IgD-negative memory B cell (primary cell): ENCODE data around the gene GHR. TPM values are rescaled to one million over a fixed set of nuclear protein-coding genes. Genes with fewer than 3 reads are reported as not detected.

ENCODE experiments used
- H3K27ac Mint-ChIP-seq, 3 donors: one replicate each; pipeline ENCODE4 v1.8.0; 2020 to 2022; ENCODE audit warnings: mild to moderate bottlenecking in 3 of 3, mixed read lengths in 3 of 3, moderate library complexity in 1 of 3
- H3K27me3 Mint-ChIP-seq: one replicate; pipeline ENCODE4 v1.8.0; 2021; ENCODE audit warnings: mixed read lengths
- H3K36me3 Mint-ChIP-seq: one replicate; pipeline ENCODE4 v1.8.0; 2020; ENCODE audit warnings: mild to moderate bottlenecking, mixed read lengths
- H3K4me1 Mint-ChIP-seq, 3 donors: one replicate each; pipeline ENCODE4 v1.8.0; 2020 to 2022; ENCODE audit warnings: mixed read lengths in 3 of 3, mild to moderate bottlenecking in 1 of 3
- H3K4me3 Mint-ChIP-seq, 4 donors: one replicate each; pipeline ENCODE4 v1.8.0; 2020 to 2022; ENCODE audit warnings: mild to moderate bottlenecking in 4 of 4, mixed read lengths in 4 of 4, moderate library complexity in 3 of 4
- H3K9me3 Mint-ChIP-seq, 3 donors: one replicate each; pipeline ENCODE4 v1.8.0; 2020 to 2021; ENCODE audit warnings: mixed read lengths in 3 of 3, mild to moderate bottlenecking in 1 of 3
- polyA plus RNA-seq: library from polyadenylated mRNA; unstranded; fragments of 300-500 nt; fragmentation: Illumina TruSeq; gene quantifications from one replicate; pipeline ENCODE4 v1.2.3, GENCODE V29; 2021

Gene GHR
- polyA plus RNA-seq, 1 donor from 2014 or later: not detected

DNA sequence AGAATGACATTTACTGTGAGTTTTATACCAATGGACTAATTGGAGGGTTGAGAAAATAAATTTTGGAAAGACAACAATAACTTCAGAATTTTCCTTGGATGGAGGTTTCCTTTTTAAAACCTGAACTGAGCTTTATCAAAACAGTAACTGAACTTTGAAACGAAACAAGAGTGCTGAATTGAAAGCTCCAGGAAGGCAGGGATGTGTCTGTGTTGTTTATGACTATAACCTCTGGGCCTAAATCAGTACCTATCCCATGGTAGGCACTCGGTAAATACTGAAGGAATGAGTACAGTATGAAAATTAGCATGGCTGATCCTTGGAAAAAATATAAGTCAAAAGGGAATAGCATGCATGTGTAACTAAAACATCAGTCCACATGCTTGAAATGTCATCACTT, 93.9 kb downstream of the GHR start:
- Mint-ChIP-seq H3K27ac (no peak overlapping the region), H3K9me3 (no peaks in the 10 kb centered on the region), H3K27me3 (no peaks in the 10 kb centered on the region), H3K36me3 (no peaks in the 10 kb centered on the region), H3K4me1 (peaks cover 0 to 2% (median 0%) of the 10 kb centered on the region in 3 donors), H3K4me3 (no peak overlapping the region)

DNA sequence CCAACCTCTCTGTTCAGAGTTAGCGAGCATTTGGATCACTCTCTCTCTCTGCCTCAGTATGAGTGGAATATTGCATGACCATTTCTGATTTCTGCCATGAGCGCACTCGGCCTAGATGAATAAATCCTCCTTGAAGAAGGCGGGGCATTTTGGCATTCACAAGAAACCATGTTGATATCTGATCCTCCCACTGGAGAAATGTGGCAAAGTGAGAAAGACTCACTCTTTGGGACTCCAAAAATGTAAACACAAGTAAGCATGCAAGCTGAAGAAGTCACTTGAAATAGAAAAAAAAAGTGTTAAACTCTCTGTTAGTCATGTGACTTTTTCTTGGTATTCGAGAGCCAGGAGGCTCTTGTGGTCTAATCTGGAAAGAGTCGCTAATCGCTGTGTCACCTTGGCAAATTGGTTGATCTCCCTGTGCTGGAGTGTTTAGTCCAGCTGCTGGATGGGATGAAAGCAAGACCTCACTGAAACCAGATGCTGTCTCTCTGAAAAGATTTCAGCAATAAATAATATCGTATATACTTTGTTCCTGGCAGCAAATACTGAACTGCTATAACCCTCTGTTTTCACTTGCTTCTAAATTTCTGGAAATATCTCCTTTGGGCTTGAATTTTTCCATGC, 95.5 kb downstream of the GHR start:
- no peak overlapping the region for H3K27ac Mint-ChIP-seq
- no peaks in the 10 kb centered on the region for H3K36me3 Mint-ChIP-seq
- no peaks in the 10 kb centered on the region for H3K27me3 Mint-ChIP-seq
- peaks cover 0 to 2% (median 0%) of the 10 kb centered on the region in 3 donors for H3K4me1 Mint-ChIP-seq
- H3K4me3 Mint-ChIP-seq: no peak overlapping the region
- H3K9me3 Mint-ChIP-seq: no peaks in the 10 kb centered on the region

DNA sequence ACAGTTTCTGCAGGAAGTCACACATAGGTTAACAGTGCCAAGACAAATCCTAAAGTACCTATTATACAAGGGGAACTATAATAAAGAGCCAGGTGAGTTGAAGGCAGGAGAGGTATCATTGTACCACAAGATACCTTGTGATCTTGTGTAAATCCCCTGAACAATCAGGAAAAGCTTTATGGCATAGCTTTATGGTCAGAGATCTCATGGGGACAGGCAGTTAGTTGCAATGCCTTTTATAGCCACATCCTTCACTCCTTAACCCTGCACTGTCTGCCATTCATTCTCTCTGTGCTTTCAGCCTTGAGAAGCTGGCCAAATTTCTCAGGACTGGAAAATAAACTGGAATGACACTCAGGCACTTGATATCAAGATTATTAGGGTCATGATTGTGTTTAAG, 97.0 kb downstream of the GHR start:
- Mint-ChIP-seq H3K4me1 (no peaks in the 10 kb centered on the region), H3K36me3 (no peaks in the 10 kb centered on the region), H3K4me3 (no peak overlapping the region), H3K27ac (no peak overlapping the region), H3K27me3 (no peaks in the 10 kb centered on the region), H3K9me3 (no peaks in the 10 kb centered on the region)

DNA sequence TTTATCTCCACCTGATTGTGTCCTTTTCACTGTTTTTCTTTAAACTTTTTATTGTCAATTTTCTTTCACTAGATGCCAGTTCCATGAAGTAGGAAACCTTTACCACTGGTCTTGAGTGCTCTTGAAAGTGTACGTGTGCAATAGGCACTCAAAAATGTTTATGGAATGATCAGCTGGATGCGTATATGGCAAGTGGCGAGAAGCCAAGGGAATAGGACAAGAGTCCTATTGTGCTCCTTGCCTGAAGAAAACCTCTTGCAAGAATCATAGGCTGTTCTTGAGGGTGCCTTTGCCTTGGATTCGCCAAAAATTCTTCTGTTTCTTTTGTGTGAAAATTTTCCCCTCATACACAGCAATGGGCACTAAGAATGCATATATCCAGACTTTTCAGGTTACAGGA, 97.7 kb downstream of the GHR start:
- Mint-ChIP-seq H3K27ac (no peak overlapping the region), H3K4me3 (no peak overlapping the region), H3K9me3 (no peaks in the 10 kb centered on the region), H3K27me3 (no peaks in the 10 kb centered on the region), H3K4me1 (no peaks in the 10 kb centered on the region), H3K36me3 (no peaks in the 10 kb centered on the region)

DNA sequence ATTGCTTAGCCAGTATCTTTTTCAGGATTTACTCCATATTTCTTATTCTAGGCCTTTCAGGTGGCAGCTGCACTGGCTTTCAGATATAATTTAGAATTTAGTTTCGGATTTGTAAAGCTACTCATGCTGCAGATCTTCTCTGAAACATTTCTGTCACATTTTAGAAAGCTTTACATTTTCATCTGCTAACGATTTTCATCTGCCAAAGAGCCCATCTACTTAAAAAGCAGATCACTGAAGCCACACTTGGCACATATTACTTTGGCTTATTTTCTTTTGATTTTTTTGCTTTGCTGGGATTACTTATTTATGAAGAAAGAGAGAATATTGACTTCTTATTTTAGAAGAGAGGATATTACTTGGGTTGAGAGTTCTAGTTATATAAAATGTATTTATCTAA, 98.2 kb downstream of the GHR start:
- no peaks in the 10 kb centered on the region for H3K4me1 Mint-ChIP-seq
- H3K27ac Mint-ChIP-seq: no peak overlapping the region
- no peaks in the 10 kb centered on the region for H3K27me3 Mint-ChIP-seq

DNA sequence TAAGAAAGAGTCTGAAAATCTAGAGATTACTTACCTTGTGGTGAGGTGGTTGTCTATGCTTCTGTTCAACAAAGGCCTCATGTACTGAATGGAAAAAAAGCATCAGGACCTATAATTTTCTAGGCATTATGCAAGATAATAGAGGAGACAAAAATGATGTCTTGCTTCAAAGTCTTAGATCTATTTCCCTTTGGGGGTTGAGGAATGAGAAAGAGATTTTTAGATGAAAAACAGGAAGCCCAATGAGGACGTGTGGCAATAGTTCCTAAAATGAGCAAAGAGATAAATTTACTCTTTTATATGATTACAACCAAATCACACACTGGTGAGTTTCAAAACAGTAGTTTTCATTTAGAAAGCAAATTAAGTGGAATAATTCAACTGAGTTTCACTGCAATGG, 99.5 kb downstream of the GHR start:
- no peak overlapping the region for H3K4me3 Mint-ChIP-seq
- H3K27ac Mint-ChIP-seq: no peak overlapping the region
- H3K4me1 Mint-ChIP-seq: no peaks in the 10 kb centered on the region
- peaks cover 0 to 4% (median 0%) of the 10 kb centered on the region in 3 donors for H3K9me3 Mint-ChIP-seq
- no peaks in the 10 kb centered on the region for H3K36me3 Mint-ChIP-seq
- no peaks in the 10 kb centered on the region for H3K27me3 Mint-ChIP-seq

More for the DNA sequence above, 98.2 kb downstream of the GHR start:
- Mint-ChIP-seq H3K4me3 (peak overlapping the region in 1 of 4 donors; percentile 10), H3K9me3 (no peaks in the 10 kb centered on the region), H3K36me3 (no peaks in the 10 kb centered on the region)

DNA sequence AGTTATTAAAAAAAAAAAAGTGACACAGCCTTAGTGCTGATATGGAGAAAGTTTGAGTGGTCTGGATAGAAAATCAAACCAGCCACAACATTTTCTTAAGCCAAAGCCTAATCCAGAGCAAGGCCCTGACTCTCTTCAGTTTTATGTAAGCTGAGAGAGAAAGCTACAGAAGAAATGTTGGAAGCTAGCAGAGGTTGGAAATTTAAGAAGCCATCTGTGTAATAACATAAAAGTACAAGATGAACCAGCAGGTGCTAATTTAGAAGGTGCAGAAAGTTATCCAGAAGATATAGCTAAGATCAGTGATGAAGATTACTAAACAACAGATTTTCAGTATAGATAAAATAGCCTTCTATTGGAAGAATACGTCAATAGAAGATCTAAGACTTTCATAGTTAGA, 102.9 kb downstream of the GHR start:
- H3K27me3 Mint-ChIP-seq: no peaks in the 10 kb centered on the region
- H3K4me1 Mint-ChIP-seq: no peaks in the 10 kb centered on the region
- H3K36me3 Mint-ChIP-seq: no peaks in the 10 kb centered on the region
- H3K9me3 Mint-ChIP-seq: peaks cover 0 to 4% (median 0%) of the 10 kb centered on the region in 3 donors
- H3K27ac Mint-ChIP-seq: no peak overlapping the region
- H3K4me3 Mint-ChIP-seq: no peak overlapping the region

DNA sequence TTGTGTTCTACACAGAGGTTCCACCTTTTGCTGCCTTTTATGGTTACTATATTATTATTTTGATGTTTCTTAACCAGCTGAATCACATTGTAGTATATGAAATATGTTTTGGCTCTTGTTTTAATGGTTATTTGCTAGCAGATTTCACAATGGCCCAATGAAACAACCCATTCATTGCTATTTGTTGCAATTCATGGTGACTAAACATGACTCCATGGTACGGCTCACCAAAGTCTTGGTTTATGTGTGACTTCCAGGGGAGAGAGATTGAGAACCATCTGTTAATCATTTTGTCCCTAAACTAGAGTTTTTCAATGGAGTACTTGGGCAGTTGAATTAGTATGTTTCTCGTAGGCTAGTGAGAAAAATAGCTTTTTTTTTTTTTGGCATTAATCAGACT, 108.4 kb downstream of the GHR start:
- Mint-ChIP-seq H3K27ac (no peak overlapping the region), H3K4me3 (no peak overlapping the region), H3K4me1 (no peaks in the 10 kb centered on the region), H3K36me3 (no peaks in the 10 kb centered on the region), H3K9me3 (peaks cover 0 to 4% (median 1%) of the 10 kb centered on the region in 3 donors), H3K27me3 (no peaks in the 10 kb centered on the region)

DNA sequence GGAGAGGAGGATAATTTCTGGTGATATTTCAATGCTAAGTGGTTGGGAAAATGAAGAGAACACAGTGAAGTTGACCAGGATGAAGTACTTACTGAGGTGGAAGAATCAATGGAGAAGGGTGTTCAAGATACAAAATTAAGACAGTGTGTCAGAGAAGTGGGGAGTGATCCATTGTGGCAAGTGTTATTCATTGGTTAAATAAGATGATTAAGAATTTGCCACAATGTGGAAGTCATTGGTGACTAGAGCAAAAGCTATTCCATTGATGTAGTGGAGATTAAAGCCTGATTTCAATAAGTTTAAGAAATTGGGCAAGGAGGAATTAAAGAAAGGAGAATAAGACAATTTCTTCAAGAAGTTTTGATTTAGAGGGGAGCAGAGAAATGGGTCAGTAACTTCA, 118.9 kb downstream of the GHR start:
- no peak overlapping the region for H3K4me3 Mint-ChIP-seq
- no peak overlapping the region for H3K27ac Mint-ChIP-seq
- peaks cover 6% of the 10 kb centered on the region for H3K27me3 Mint-ChIP-seq
- no peaks in the 10 kb centered on the region for H3K4me1 Mint-ChIP-seq
- peaks cover 2% of the 10 kb centered on the region for H3K36me3 Mint-ChIP-seq
- H3K9me3 Mint-ChIP-seq: peaks cover 9 to 23% (median 10%) of the 10 kb centered on the region in 3 donors

DNA sequence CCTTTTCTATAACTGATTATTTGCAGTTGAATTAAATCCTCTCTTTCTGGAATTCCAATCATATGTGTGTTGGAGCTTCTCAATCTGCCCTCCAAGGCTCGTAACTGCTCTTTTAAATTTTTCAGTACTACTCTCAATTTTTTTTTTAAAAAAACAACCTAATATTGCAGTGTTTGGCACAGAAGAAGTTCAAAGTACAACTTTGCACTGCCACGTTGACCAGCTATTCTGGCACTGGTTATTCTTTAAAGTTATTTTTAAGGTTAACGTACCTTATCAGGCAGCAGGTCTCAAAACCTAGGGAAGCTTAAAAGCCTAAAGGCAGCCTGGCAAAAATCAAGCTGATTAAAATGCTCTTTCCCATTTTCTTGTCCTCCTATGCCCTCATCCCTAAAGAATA, 120.5 kb downstream of the GHR start:
- no peak overlapping the region for H3K4me3 Mint-ChIP-seq
- H3K27me3 Mint-ChIP-seq: peaks cover 6% of the 10 kb centered on the region
- H3K4me1 Mint-ChIP-seq: no peaks in the 10 kb centered on the region
- H3K9me3 Mint-ChIP-seq: peaks cover 5 to 20% (median 10%) of the 10 kb centered on the region in 3 donors
- no peak overlapping the region for H3K27ac Mint-ChIP-seq
- peaks cover 2% of the 10 kb centered on the region for H3K36me3 Mint-ChIP-seq

DNA sequence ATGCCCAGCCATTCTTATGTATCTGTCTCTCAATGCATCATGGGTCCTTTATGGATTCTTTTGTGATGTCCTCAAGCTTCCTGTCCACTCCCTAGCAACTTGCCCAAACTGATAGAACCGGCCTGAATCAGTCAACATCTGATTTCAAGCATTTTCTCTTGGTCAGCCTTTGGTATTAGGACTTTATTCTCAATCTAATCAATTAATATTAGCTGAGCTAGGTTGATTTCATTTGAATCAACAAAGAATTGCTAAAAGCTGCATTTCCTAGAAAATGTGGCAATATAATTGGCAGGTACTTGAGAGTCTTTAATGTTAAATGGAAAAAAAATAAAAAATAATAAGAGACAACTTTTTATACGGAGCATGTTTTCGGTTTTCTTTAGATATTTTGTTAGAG, 121.8 kb downstream of the GHR start:
- H3K4me3 Mint-ChIP-seq: no peak overlapping the region
- peaks cover 3 to 16% (median 10%) of the 10 kb centered on the region in 3 donors for H3K9me3 Mint-ChIP-seq
- H3K27me3 Mint-ChIP-seq: peaks cover 6% of the 10 kb centered on the region
- H3K36me3 Mint-ChIP-seq: peaks cover 2% of the 10 kb centered on the region
- no peaks in the 10 kb centered on the region for H3K4me1 Mint-ChIP-seq
- no peak overlapping the region for H3K27ac Mint-ChIP-seq

DNA sequence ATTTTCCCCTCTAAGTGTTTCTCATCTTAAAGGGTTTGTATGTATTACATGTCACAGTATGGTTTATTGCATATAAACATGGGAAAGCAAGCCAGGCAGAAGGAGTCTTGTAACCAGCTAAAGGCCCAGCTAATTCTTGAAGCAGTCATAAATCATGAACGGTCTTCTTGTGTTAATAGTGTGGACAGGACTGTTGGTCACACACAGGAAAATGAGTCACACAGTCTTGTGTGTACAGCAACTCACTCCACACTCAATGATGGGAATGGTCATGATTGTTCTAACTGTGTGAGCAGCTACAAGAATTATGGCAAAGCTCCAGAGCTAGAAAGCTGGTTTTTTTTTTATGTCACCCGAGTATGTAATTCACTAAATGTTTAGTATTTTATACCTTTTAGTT, 123.9 kb downstream of the GHR start:
- Mint-ChIP-seq H3K9me3 (no peaks in the 10 kb centered on the region), H3K27me3 (no peaks in the 10 kb centered on the region), H3K4me1 (no peaks in the 10 kb centered on the region), H3K4me3 (no peak overlapping the region), H3K27ac (no peak overlapping the region), H3K36me3 (peaks cover under 1% of the 10 kb centered on the region)

DNA sequence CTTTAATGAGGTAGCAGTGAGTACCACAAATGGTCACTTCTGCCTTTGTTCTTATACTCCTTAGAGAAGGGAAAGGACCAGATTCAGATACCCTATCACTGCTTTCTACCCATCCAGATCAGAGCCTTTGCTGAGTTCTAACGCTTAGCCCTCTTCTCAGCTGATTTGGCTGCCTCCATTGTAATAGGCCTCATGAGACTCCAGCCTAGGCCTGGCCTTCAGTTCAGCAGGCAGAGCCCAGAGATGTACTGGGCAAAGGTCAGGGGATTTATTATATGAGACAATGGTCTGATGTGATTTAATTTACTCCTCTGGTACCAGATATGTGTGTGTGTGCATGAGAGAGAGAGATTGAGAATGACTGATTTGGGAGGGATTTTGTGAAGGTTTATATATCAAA, 124.7 kb downstream of the GHR start:
- no peaks in the 10 kb centered on the region for H3K4me1 Mint-ChIP-seq
- H3K9me3 Mint-ChIP-seq: no peaks in the 10 kb centered on the region
- H3K4me3 Mint-ChIP-seq: peak overlapping the region in 1 of 4 donors; percentile 7
- no peak overlapping the region for H3K27ac Mint-ChIP-seq
- H3K36me3 Mint-ChIP-seq: peaks cover 2% of the 10 kb centered on the region
- no peaks in the 10 kb centered on the region for H3K27me3 Mint-ChIP-seq

DNA sequence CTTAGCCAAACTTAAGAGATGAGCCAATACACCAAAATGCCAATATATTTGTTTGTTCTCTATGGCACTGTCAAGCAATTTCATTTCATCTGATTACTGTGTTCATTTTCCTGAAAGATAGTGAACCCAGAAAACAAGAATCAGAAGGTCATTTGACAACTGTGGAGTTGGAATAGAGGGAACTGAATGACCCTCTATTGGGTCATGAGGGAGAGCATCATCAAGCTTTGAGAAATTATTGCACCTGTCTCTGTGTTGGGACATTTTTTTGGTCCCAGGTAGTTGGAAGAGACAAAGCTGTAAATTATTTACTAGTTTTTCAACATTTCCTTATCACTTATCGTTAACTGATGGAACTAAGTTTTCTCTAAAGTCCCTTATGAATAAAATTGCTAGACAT, 129.4 kb downstream of the GHR start:
- H3K4me1 Mint-ChIP-seq: no peaks in the 10 kb centered on the region
- no peaks in the 10 kb centered on the region for H3K27me3 Mint-ChIP-seq
- H3K27ac Mint-ChIP-seq: no peak overlapping the region
- no peak overlapping the region for H3K4me3 Mint-ChIP-seq
- H3K36me3 Mint-ChIP-seq: peaks cover 2% of the 10 kb centered on the region
- no peaks in the 10 kb centered on the region for H3K9me3 Mint-ChIP-seq

DNA sequence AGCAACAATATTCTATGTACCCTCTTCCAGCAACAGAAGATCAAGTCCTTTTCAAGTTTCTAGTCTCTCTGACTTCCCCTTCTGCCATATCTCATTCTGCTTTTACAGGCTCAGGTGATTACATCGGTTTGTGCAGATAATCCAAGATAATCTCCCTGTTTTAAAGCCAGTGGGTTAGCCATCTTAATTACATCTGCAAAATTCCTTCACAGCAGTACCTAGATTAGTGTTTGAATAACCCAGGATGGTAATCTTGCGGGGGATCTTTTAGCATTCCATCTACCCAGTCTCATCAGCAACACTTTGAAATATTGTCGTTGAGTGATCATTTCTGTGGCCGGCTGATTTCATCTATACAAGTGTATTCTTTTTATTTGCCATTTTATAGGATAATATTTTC, 130.2 kb downstream of the GHR start:
- Mint-ChIP-seq H3K4me3 (no peak overlapping the region), H3K27me3 (no peaks in the 10 kb centered on the region), H3K4me1 (no peaks in the 10 kb centered on the region), H3K36me3 (peaks cover 2% of the 10 kb centered on the region), H3K9me3 (no peaks in the 10 kb centered on the region), H3K27ac (no peak overlapping the region)

DNA sequence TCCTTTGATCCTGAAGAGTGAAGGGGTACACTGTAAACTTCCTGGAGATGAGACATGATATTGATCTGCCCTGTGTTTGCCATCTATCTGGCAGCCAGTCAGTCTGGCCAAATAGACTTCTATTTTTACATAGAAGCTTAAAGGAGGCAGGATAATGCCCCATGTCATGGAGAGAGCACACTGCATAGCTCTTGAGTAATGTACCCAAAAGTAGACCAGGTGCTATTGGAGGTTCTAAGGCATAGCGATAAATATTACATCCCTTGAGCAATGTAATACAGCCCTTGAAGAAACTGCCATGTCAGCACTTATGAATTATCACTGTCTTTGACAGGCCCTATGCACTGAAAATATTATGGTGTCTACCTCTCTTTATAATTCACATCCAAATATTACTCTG, 131.8 kb downstream of the GHR start:
- H3K4me1 Mint-ChIP-seq: no peaks in the 10 kb centered on the region

More for the DNA sequence above, 131.8 kb downstream of the GHR start:
- Mint-ChIP-seq H3K27me3 (no peaks in the 10 kb centered on the region), H3K4me3 (no peak overlapping the region), H3K27ac (no peak overlapping the region), H3K9me3 (no peaks in the 10 kb centered on the region), H3K36me3 (peaks cover 2% of the 10 kb centered on the region)
